K562 (cell line): ENCODE measurements around the gene SNPH.

ENCODE experiments used
- ATF2 ChIP-seq: sonication (generic); formaldehyde crosslinking; IDR thresholded peaks from 2 replicates; pipeline ENCODE4 v1.8.1; 2022; ENCODE audit warnings: missing genetic modification reagents
- CREB1 ChIP-seq, 2 experiments: sonication (generic) in 1 of 2; formaldehyde crosslinking in 1 of 2; IDR thresholded peaks; 2 replicates each; pipeline versions ENCODE4 v1.6.1 to v1.8.0; 2012 to 2022; ENCODE audit warnings: inconsistent platforms in 1 of 2, mild to moderate bottlenecking in 1 of 2, missing genetic modification reagents in 1 of 2, moderate library complexity in 1 of 2
- EZH2 ChIP-seq: IDR thresholded peaks from 2 replicates; pipeline ENCODE4 v1.6.1; 2012; ENCODE audit warnings: low read depth, mild to moderate bottlenecking, inconsistent platforms, low read length, borderline replicate concordance
- FOXP1 ChIP-seq: sonication (generic); formaldehyde crosslinking; IDR thresholded peaks from 2 replicates; pipeline ENCODE4 v1.8.0; 2022; ENCODE audit warnings: mild to moderate bottlenecking, missing genetic modification reagents
- GATAD2B ChIP-seq: fragments of 450-650 bp; IDR thresholded peaks from 2 replicates; pipeline ENCODE4 v1.6.1; 2017; ENCODE audit warnings: mild to moderate bottlenecking, borderline replicate concordance
- RAD51 ChIP-seq: fragments of 450-650 bp; IDR thresholded peaks from 2 replicates; pipeline ENCODE4 v1.7.1; 2016; ENCODE audit warnings: low read depth, mild to moderate bottlenecking, borderline replicate concordance
- RCOR1 ChIP-seq, 2 experiments: IDR thresholded peaks; 2 replicates each; pipeline ENCODE4 v1.6.1; 2012; ENCODE audit warnings: low read depth in 2 of 2, low read length in 2 of 2, borderline replicate concordance in 1 of 2, improper control_type of control experiment in 1 of 2
- REST ChIP-seq, 2 experiments: fragments of 450-650 bp; formaldehyde crosslinking in 1 of 2; IDR thresholded peaks; 2 replicates each; pipeline versions ENCODE4 v1.4.0 to v1.6.1; 2014 to 2020; ENCODE audit warnings: mild to moderate bottlenecking in 2 of 2, borderline replicate concordance in 1 of 2, low read depth in 1 of 2
- SLC30A9 ChIP-seq: fragments of 250-450 bp; sonication (Bioruptor Pico); IDR thresholded peaks from 2 replicates; pipeline ENCODE4 v1.8.0; 2022; ENCODE audit warnings: mild to moderate bottlenecking, moderate library complexity
- SPI1 ChIP-seq: IDR thresholded peaks from 2 replicates; pipeline ENCODE4 v1.6.1; 2011; ENCODE audit warnings: low read depth, low read length, control low read depth, borderline replicate concordance
- TCF7 ChIP-seq: sonication (generic); IDR thresholded peaks from 2 replicates; pipeline ENCODE4 v1.6.1; 2016; ENCODE audit warnings: antibody characterized with exemption, borderline replicate concordance
- YY1 ChIP-seq, 3 experiments: IDR thresholded peaks; 2 replicates each; pipeline ENCODE4 v1.6.1; 2011; ENCODE audit warnings: low read length in 2 of 3, mild to moderate bottlenecking in 2 of 3, moderate library complexity in 2 of 3, borderline replicate concordance in 1 of 3, control low read depth in 1 of 3, low read depth in 1 of 3; ENCODE audit not compliant: insufficient read depth in 3 of 3, insufficient replicate concordance in 2 of 3, control insufficient read depth in 1 of 3, insufficient read length in 1 of 3; ENCODE audit errors: extremely low read depth in 1 of 3
- TF ChIP-seq, protein P1 (sequence below): sonication (generic); formaldehyde crosslinking; IDR thresholded peaks from 2 replicates; pipeline ENCODE4 v1.8.0; 2022; ENCODE audit warnings: mild to moderate bottlenecking, missing genetic modification reagents, borderline replicate concordance
- TF ChIP-seq, protein P2 (sequence below): sonication (generic); formaldehyde crosslinking; IDR thresholded peaks from 2 replicates; pipeline ENCODE4 v1.8.0; 2022; ENCODE audit warnings: mild to moderate bottlenecking, missing genetic modification reagents

DNA sequence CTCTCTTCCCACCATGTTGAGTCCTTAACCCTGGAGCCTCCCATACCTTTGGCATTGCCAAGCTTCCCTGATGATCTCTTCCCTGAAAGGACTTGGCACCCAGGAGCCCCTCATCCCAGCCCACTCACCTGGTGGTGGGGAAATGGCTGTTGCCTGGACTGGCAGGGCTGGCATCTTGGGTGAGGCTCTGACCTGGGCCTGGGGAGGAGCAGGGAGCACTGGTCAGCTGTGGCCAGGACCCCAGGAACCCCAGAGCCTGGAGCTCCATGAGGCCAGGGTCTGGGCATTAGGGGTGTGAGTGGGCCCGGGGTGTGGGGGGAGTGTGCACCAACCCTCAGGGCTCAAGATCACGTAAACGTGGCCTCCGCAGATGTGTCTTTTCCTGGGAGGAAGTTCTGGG, 53.4 kb downstream of the SNPH start:
- TF ChIP-seq, protein P1, sequence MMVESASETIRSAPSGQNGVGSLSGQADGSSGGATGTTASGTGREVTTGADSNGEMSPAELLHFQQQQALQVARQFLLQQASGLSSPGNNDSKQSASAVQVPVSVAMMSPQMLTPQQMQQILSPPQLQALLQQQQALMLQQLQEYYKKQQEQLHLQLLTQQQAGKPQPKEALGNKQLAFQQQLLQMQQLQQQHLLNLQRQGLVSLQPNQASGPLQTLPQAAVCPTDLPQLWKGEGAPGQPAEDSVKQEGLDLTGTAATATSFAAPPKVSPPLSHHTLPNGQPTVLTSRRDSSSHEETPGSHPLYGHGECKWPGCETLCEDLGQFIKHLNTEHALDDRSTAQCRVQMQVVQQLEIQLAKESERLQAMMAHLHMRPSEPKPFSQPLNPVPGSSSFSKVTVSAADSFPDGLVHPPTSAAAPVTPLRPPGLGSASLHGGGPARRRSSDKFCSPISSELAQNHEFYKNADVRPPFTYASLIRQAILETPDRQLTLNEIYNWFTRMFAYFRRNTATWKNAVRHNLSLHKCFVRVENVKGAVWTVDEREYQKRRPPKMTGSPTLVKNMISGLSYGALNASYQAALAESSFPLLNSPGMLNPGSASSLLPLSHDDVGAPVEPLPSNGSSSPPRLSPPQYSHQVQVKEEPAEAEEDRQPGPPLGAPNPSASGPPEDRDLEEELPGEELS = no peak
- TF ChIP-seq YY1 (IDR thresholded peaks at IDR 0.05; ENCODE audit: borderline replicate concordance in 1 of 3, control insufficient read depth in 1 of 3, extremely low read depth in 1 of 3, insufficient read depth in 3 of 3, insufficient read length in 1 of 3, insufficient replicate concordance in 2 of 3, low read depth in 1 of 3, low read length in 2 of 3) = no peak
- no peak for TF ChIP-seq CREB1 (IDR thresholded peaks at IDR 0.05)
- TF ChIP-seq CREB1 (CRISPR knock-in tag; IDR thresholded peaks at IDR 0.05) = no peak
- TF ChIP-seq RAD51 = no peak
- TF ChIP-seq ATF2 (CRISPR knock-in tag) = no peak
- no peak for TF ChIP-seq SLC30A9
- TF ChIP-seq FOXP1 = no peak
- TF ChIP-seq SPI1 = no peak
- TF ChIP-seq, protein P2, sequence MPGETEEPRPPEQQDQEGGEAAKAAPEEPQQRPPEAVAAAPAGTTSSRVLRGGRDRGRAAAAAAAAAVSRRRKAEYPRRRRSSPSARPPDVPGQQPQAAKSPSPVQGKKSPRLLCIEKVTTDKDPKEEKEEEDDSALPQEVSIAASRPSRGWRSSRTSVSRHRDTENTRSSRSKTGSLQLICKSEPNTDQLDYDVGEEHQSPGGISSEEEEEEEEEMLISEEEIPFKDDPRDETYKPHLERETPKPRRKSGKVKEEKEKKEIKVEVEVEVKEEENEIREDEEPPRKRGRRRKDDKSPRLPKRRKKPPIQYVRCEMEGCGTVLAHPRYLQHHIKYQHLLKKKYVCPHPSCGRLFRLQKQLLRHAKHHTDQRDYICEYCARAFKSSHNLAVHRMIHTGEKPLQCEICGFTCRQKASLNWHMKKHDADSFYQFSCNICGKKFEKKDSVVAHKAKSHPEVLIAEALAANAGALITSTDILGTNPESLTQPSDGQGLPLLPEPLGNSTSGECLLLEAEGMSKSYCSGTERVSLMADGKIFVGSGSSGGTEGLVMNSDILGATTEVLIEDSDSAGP (CRISPR knock-in tag) = no peak
- TF ChIP-seq REST (IDR thresholded peaks at IDR 0.05; ENCODE audit: borderline replicate concordance) = no peak
- TF ChIP-seq REST (CRISPR knock-in tag; IDR thresholded peaks at IDR 0.05; ENCODE audit: low read depth) = no peak
- TF ChIP-seq EZH2 = no peak
- TF ChIP-seq TCF7 = no peak
- TF ChIP-seq RCOR1 (IDR thresholded peaks at IDR 0.05; ENCODE audit: borderline replicate concordance in 1 of 2, low read depth in 2 of 2, low read length in 2 of 2) = no peak
- no peak for TF ChIP-seq GATAD2B
